LNCAP (cell line): Measurements from ENCODE around the gene JHY.

Experiments
- TF ChIP-seq, protein P1 (sequence below): fragments of 450-650 bp; IDR thresholded peaks from 2 replicates; pipeline ENCODE4 v1.5.1; 2017; ENCODE audit warnings: mild to moderate bottlenecking

JHY gene

DNA sequence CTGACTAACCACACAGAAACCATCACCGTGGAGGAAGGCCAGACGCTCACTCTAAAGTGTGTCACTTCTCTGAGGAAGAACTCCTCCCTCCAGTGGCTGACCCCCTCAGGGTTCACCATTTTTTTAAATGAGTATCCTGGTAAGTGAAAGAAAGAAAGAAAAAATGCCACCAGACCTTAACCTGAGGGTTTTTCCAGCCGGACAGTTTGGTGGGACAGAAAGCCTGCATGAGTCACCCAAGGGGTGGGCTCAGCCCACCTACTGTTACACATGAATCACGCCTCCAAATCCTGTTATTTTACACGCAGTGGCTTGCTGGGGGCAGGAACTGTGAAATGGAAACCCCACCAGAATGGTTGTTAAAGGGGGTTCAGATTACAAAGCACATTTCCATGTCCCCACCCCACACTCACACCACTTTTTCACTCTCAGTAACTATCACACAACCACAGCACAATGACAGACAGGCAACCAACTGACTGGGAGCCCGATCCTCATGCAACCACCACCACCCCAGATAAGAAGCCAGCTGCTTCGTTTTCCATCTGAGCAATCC lies 32.4 kb upstream of the JHY start:
- TF ChIP-seq, protein P1, sequence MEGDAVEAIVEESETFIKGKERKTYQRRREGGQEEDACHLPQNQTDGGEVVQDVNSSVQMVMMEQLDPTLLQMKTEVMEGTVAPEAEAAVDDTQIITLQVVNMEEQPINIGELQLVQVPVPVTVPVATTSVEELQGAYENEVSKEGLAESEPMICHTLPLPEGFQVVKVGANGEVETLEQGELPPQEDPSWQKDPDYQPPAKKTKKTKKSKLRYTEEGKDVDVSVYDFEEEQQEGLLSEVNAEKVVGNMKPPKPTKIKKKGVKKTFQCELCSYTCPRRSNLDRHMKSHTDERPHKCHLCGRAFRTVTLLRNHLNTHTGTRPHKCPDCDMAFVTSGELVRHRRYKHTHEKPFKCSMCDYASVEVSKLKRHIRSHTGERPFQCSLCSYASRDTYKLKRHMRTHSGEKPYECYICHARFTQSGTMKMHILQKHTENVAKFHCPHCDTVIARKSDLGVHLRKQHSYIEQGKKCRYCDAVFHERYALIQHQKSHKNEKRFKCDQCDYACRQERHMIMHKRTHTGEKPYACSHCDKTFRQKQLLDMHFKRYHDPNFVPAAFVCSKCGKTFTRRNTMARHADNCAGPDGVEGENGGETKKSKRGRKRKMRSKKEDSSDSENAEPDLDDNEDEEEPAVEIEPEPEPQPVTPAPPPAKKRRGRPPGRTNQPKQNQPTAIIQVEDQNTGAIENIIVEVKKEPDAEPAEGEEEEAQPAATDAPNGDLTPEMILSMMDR = no peak

DNA sequence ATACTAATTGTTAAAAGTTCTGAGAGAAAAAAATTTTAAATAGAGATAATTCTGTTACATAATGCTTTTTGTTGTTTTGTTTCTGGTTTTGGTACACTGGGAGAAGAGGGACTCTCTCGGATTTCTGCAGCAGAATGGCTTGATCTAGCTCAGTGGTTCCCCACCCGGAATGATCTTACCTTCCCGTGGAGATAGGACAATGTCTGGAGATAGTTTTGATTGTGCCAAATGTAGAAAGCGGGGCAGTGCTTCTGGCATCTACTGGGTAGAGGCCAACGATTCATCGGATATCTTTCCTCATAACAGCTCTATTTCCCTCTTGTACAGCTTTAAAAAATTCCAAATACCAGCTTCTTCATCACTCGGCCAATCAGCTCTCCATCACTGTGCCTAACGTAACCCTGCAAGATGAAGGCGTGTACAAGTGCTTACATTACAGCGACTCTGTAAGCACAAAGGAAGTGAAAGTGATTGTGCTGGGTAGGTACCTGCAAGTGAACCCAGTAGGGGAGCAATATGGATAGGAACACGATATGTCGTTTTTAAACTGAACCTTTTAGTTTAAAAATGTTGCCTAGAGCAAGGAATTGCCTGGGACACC lies 31.1 kb upstream of the JHY start:
- TF ChIP-seq, protein P1 = no peak

DNA sequence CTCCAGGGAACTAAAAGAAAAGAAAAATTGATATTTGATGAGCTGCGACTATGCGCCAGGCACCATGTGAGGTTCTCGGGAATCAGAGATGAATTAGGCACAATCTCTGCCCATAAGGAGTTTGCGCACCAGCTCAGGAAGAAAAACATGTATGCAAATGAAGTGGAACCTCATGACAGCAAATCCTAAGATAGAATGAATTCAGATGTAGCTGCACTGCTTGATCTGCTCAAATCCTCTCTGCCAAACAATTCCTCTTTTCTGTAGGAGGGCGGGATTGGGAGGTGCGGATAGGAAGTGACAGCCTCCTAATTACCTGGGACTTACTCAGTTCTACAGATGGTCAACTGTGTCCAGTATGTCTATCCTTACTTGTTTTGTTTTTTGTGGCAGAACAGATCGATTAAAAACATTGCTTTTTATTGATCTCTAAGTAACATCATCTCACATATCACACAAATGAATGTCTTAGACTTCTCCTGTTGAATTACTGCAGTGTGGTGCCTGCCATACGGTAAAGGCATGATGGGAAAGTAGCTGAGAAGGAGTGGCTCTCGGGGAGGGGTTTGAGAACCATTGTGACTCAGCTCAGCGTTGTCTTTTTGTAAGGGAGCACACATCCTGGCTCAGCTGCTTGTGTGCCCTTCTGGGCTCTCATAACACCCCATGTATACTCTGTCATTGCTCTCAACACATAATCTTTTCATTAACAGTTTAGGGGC lies 30.3 kb upstream of the JHY start:
- TF ChIP-seq, protein P1 = no peak

DNA sequence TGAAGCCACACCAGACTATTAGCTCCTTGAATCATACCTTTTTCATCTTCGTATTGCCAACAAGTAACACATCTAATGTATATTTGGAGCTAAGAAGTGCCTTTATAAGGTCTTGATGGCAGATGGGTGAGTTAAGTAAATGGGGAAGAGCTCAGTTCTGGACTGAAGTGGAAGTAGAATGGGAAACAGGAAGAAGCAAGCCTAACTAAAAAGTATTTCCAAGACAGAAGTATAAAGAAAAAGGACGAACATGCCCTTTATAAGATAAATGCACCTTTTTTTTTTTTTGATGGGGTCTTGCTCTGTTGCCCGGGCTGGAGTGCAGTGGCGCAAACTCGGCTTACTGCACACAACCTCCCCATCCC lies 29.8 kb upstream of the JHY start:
- TF ChIP-seq, protein P1 = no peak

DNA sequence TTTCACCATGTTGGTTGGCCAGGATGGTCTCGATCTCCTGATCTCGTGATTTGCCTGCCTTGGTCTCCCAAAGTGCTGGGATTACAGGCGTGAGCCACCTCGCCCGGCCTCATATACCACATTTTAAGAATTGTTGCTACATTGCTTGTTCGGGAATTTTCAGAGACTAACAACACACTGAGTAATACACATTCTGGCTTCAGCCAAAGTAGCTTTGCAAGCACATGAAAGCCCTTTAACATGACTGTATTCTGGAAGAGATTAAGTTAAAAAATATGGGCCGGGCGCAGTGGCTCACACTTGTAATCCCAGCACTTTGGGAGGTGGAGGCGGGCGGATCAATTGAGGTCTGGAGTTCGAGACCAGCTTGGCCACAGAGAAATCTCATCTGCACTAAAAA lies 29.3 kb upstream of the JHY start:
- TF ChIP-seq, protein P1 = no peak

DNA sequence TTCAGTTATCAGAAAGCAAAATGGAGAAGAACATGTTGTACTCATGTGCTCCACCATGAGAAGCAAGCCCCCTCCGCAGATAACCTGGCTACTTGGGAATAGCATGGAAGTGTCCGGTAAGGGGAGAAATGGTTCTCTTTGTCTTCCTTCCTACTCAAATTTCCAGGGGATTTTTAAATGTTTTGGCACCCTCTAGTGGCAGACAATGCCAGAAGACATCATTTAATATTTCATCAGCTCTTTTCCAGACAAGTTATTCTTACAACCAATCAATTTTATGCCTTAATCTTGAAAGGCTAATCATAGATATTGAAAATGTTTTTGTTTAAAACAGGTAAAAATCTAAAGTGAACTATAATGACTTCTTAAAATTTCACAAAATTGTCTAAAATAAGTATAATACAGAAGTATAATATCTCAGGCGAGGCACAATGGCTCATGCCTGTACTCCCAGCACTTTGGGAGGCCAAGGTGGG lies 28.6 kb upstream of the JHY start:
- TF ChIP-seq, protein P1 = peak; percentile 78

DNA sequence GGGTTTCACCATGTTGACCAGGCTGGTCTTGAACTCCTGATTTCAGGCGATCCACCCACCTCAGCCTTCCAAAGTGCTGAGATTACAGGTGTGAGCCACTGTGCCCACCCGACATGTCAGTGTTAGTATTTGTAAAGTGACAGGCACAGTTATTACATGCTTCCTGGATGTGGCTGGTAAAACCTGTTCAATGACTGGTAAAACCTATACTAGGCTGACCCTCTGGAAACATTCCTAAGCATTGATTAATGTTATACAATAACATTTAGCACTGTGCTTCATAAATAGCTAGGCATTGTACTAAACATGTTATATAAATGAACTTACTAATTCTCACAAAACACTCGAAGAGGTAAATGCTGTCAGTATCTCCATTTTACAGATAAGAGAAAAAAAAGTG lies 20.9 kb upstream of the JHY start:
- TF ChIP-seq, protein P1 = no peak
